ENCODE results near the gene TSPO2. TPM values are rescaled to one million over a fixed set of nuclear protein-coding genes. Genes with fewer than 3 reads are reported as not detected.

TSPO2 gene
- total RNA-seq, 1 donor from 2014 or later = not detected

DNA sequence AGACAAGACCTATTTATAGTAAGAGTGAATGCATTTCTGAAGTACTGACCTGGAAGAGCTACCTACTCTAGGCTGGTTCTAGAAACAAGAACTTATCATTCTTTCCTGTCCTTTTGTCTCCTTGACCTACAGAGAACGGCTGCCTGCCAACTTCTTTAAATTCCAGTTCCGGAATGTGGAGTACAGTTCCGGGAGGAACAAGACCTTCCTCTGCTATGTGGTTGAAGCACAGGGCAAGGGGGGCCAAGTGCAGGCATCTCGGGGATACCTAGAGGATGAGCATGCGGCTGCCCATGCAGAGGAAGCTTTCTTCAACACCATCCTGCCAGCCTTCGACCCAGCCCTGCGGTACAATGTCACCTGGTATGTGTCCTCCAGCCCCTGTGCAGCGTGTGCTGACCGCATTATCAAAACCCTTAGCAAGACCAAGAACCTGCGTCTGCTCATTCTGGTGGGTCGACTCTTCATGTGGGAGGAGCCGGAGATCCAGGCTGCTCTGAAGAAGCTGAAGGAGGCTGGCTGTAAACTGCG, 19.0 kb downstream of the TSPO2 start:
- peaks cover 0 to 12% of the 10 kb centered on the region in 2 donors for H3K36me3 ChIP-seq
- peaks cover 9% of the 10 kb centered on the region for H3K4me1 ChIP-seq
- DNase-seq (ENCODE audit: extremely low spot score in 2 of 2) = no peak
- intact Hi-C loops (cut with DNase I) = no loop called here
- H3K4me3 ChIP-seq = no peak overlapping the region
- H3K9me3 ChIP-seq = no peaks in the 10 kb centered on the region
- H3K27ac ChIP-seq = no peak overlapping the region
- no peaks in the 10 kb centered on the region for H3K27me3 ChIP-seq
- no peak for TF ChIP-seq POLR2A (IDR thresholded peaks at IDR 0.05)
- TF ChIP-seq, protein P1, sequence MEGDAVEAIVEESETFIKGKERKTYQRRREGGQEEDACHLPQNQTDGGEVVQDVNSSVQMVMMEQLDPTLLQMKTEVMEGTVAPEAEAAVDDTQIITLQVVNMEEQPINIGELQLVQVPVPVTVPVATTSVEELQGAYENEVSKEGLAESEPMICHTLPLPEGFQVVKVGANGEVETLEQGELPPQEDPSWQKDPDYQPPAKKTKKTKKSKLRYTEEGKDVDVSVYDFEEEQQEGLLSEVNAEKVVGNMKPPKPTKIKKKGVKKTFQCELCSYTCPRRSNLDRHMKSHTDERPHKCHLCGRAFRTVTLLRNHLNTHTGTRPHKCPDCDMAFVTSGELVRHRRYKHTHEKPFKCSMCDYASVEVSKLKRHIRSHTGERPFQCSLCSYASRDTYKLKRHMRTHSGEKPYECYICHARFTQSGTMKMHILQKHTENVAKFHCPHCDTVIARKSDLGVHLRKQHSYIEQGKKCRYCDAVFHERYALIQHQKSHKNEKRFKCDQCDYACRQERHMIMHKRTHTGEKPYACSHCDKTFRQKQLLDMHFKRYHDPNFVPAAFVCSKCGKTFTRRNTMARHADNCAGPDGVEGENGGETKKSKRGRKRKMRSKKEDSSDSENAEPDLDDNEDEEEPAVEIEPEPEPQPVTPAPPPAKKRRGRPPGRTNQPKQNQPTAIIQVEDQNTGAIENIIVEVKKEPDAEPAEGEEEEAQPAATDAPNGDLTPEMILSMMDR (IDR thresholded peaks at IDR 0.05) = no peak
- TF ChIP-seq POLR2AphosphoS5 (IDR thresholded peaks at IDR 0.05; ENCODE audit: insufficient read depth in 1 of 2, low read depth in 1 of 2) = no peak

DNA sequence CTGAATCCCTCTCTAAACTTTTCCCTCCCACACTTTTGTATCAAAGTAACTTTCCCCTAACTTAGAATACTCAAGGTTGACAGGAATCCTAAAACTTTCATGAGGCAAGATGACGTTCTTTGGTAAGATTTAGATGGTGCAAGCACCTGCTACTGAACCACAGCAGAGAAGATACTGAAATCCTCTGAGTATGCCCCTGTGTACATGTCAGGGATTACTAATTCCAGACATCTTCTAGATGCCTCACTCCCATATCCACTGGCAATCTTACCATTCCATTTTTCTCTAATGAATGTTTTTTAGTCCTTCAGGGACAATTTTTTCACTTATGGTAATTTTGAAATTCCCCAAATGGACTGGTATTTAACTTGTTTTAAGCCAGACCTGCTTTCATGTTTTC, 19.8 kb downstream of the TSPO2 start:
- intact Hi-C loops (cut with DNase I) = no loop called here
- H3K27me3 ChIP-seq = no peaks in the 10 kb centered on the region
- H3K27ac ChIP-seq = no peak overlapping the region
- no peak for TF ChIP-seq POLR2AphosphoS5 (IDR thresholded peaks at IDR 0.05; ENCODE audit: insufficient read depth in 1 of 2, low read depth in 1 of 2)
- TF ChIP-seq, protein P1 (IDR thresholded peaks at IDR 0.05) = no peak
- no peak for TF ChIP-seq POLR2A (IDR thresholded peaks at IDR 0.05)
- no peak overlapping the region for H3K4me3 ChIP-seq
- DNase-seq (ENCODE audit: extremely low spot score in 2 of 2) = no peak
- H3K4me1 ChIP-seq = peaks cover 9% of the 10 kb centered on the region
- H3K9me3 ChIP-seq = no peaks in the 10 kb centered on the region
- peaks cover 0 to 12% of the 10 kb centered on the region in 2 donors for H3K36me3 ChIP-seq

- Histone ChIP-seq H3K9me3 (no peaks in the 10 kb centered on the region), H3K27me3 (no peaks in the 10 kb centered on the region), H3K4me3 (no peak overlapping the region), H3K36me3 (peaks cover 0 to 12% of the 10 kb centered on the region in 2 donors), H3K4me1 (peaks cover 9% of the 10 kb centered on the region), H3K27ac (no peak overlapping the region)
- intact Hi-C loops (cut with DNase I) = no loop called here
- TF ChIP-seq, protein P1 (IDR thresholded peaks at IDR 0.05) = no peak
- TF ChIP-seq POLR2AphosphoS5 (IDR thresholded peaks at IDR 0.05; ENCODE audit: insufficient read depth in 1 of 2, low read depth in 1 of 2) (no peak), POLR2A (IDR thresholded peaks at IDR 0.05) (no peak)
- DNase-seq (ENCODE audit: extremely low spot score in 2 of 2) = no peak
These were observed 21.6 kb downstream of the TSPO2 start for GRCh38 chr6:41063884-41064285.

DNA sequence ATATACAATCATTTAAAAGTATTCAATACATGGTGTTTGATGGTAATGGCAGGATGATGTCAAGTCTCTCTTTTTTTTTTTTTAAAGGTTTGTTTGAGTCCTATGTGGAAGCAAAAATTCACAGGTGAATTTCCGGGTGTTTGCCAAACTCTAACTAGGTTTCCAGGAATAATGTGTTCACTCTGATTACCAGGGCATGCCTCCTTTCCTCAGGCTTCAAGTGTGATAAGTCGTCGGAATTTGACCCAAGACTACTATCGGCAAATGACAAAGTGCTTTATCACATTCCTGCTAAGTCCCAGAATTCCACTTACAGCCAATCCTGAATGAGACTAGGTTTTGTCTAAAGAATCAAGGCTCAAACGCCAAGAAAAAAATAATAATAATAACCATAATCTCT, 22.6 kb downstream of the TSPO2 start:
- DNase-seq (ENCODE audit: extremely low spot score in 2 of 2) = no peak
- Histone ChIP-seq H3K27ac (no peak overlapping the region), H3K9me3 (no peaks in the 10 kb centered on the region), H3K4me1 (peaks cover 9% of the 10 kb centered on the region), H3K36me3 (peaks cover 0 to 12% of the 10 kb centered on the region in 2 donors), H3K27me3 (no peaks in the 10 kb centered on the region), H3K4me3 (no peak overlapping the region)
- TF ChIP-seq, protein P1 (IDR thresholded peaks at IDR 0.05) = no peak
- TF ChIP-seq POLR2AphosphoS5 (IDR thresholded peaks at IDR 0.05; ENCODE audit: insufficient read depth in 1 of 2, low read depth in 1 of 2) (no peak), POLR2A (IDR thresholded peaks at IDR 0.05) (no peak)
- intact Hi-C loops (cut with DNase I) = no loop called here

DNA sequence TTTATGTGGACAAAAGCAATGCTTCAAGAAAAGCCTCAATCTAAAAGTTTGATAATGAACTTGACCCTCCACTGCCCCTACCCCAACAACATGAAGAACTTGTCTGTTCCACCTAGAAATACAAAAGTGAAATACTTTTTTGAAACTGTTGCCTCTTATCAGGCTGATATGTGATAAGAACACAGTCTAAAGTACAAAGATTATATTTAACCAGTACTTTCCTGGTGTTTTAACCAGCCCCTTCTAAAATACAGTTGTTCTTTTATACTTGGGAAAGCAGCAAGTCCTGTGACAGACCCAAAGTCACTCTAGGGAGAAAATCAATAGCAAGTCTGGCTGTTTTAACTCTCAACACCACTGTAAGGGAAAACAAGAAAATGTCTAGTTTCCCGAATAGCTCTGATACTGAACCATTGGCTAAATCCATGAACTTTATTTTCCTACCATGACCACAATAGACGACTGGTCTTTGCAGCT, 23.3 kb downstream of the TSPO2 start:
- intact Hi-C loops (cut with DNase I) = no loop called here
- no peak for DNase-seq (ENCODE audit: extremely low spot score in 2 of 2)
- Histone ChIP-seq H3K9me3 (no peaks in the 10 kb centered on the region), H3K4me1 (peaks cover 10% of the 10 kb centered on the region), H3K36me3 (peaks cover 0 to 12% of the 10 kb centered on the region in 2 donors), H3K4me3 (no peak overlapping the region), H3K27me3 (no peaks in the 10 kb centered on the region), H3K27ac (no peak overlapping the region)
- TF ChIP-seq, protein P1 (IDR thresholded peaks at IDR 0.05) = no peak
- TF ChIP-seq POLR2AphosphoS5 (IDR thresholded peaks at IDR 0.05; ENCODE audit: insufficient read depth in 1 of 2, low read depth in 1 of 2) = no peak
- no peak for TF ChIP-seq POLR2A (IDR thresholded peaks at IDR 0.05)
